Left forelimb (tissue), 1 donor: Measurements from ENCODE around the gene SGMS1.
"Not testable (repeated sequence)": the region's sequence is repeated elsewhere in the genome, so short reads cannot be mapped to it uniquely, and the experiment has no call there.

Experiments used
- DNase-seq: peaks from one replicate; pipeline ENCODE4 v3.0.0-alpha.2; 2018; ENCODE audit warnings: low spot score

SGMS1 gene

GRCh38 chr10:50369931-50370330 lies 253.8 kb downstream of the SGMS1 start:
- DNase-seq, result no peak

DNA sequence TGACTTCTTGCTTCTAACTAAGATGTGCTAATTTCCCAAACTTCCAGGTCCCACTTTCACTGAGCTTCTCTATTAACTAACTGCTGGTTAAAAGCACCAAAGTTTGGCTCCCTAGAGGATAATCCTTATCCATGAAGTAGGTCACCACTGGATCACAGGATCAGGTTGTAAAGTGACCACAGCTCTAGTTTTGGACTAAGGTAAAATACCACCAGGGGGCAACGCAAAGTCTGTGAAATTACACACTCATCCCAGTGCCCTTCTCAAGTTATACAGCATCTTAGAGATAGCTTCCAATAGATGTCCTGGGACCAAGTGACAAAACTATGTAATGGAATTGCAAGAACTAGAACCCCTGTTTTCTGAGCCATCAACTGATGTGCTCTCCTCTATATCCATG lies 256.0 kb downstream of the SGMS1 start:
- no peak for DNase-seq

DNA sequence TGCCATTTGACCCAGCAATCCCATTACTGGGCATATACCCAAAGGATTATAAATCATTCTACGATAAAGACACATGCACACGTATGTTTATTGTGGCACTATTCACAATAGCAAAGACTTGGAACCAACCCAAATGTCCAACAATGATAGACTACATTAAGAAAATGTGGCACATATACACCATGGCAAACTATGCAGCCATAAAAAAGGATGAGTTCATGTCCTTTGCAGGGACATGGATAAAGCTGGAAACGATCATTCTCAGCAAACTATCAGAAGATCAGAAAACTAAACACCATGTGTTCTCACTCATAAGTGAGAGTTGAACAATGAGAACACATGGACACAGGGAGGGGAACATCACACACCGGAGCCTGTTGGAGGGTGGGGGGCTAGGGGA lies 257.3 kb downstream of the SGMS1 start:
- not testable (repeated sequence) for DNase-seq

DNA sequence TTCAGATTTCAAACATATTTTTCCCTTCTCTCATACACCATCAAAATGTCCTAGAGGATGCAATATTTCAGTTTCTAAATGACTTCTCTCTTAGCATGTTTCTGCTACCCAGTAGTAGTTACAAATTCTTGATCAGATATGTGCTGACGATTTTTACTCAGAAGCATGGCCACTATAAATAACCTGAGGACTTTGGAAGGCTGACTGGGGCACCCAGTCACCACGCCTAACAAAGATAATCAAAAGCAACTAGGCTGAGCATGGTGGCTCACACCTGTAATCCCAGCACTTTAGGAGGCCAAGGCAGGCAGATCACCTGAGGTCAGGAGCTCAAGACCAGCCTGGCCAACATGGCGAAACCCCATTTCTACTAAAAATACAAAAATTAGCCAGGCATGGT lies 259.0 kb downstream of the SGMS1 start:
- not testable (repeated sequence) for DNase-seq

DNA sequence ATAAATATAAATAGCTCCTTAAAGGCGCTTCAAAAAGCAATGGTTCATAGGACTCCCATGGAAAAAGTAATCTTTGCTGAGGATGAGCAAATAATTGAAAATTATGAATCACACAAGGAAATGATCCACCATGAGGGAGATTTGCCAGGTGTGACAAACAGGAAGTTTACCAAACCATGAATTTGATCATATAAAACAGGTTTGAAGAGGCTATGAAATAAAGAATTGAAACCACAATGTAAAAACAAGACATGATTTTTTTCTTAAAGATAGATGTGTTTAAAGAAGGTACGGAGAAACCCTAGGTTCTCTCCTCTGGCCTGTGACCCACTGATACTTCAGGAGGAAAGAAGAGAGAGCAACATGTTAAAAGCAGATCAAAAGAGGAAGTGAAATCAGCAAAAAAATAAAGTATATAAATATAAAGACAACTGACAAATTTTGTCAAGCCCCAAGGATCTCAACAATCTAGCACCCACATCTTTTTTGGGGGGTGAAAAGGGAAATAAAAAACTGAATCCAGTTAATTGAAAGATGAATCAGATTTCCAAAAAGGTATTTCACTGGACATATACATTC lies 261.1 kb downstream of the SGMS1 start:
- DNase-seq, result no peak

- no peak for DNase-seq
Measured at GRCh38 chr10:50361946-50362345, 261.8 kb downstream of the SGMS1 start.

GRCh38 chr10:50360077-50360850 lies 263.5 kb downstream of the SGMS1 start:
- DNase-seq, result no peak

GRCh38 chr10:50358925-50359687 lies 264.6 kb downstream of the SGMS1 start:
- no peak for DNase-seq

DNA sequence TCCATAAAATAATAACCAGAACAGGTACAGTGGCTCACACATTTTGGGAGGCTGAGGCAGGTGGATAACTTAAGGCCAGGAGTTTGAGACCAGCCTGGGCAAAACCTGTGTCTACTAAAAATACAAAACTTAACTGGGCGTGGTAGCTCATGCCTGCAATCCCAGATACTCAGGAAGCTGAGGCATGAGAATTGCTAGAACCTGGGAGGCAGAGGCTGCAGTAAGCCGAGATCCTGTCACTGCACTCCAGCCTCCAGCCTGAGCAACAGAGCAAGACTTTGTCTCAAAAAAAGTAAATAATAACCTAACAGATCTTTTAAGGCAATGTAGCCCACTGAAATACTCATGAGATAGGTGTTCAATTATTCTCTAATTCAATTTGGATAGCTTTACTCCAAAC lies 265.3 kb downstream of the SGMS1 start:
- DNase-seq, result no peak

GRCh38 chr10:50356481-50356832 lies 267.3 kb downstream of the SGMS1 start:
- not testable (repeated sequence) for DNase-seq

GRCh38 chr10:50355693-50356480 lies 267.9 kb downstream of the SGMS1 start:
- not testable (repeated sequence) for DNase-seq

DNA sequence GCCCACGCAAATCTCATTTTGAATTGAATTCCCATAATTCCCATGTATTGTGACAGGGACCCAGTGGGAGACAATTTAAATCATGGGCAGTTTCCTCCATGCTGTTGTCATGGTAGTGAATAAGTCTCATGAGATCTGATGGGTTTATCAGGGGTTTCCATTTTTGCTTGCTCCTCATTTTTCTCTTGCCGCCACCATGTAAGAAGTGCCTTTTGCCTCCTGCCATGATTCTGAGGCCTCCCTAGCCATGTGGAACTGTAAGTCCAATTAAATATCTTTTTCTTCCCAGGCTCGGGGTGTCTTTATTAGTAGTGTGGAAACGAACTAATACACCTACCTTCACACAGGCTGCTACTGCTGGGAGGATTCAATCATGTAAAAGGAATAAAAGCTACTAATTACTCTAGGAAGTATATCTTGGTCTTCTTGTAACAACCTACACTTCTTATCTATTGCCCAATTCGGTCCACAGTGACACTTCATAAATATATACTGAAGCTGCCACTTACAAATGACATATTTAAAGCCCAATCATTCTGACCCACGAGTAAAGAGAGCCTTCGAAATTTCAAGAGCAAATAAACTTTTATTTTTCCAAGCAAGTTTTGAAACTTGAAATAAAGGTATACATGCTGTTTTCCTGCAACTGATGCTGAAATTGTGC lies 272.1 kb downstream of the SGMS1 start:
- no peak for DNase-seq

GRCh38 chr10:50350366-50350765 lies 273.4 kb downstream of the SGMS1 start:
- DNase-seq, result no peak

- DNase-seq, result no peak
Measured at GRCh38 chr10:50349554-50349953, 274.2 kb downstream of the SGMS1 start.

GRCh38 chr10:50347394-50347802 lies 276.4 kb downstream of the SGMS1 start:
- DNase-seq, result no peak

GRCh38 chr10:50346942-50347341 lies 276.8 kb downstream of the SGMS1 start:
- no peak for DNase-seq

GRCh38 chr10:50345545-50345944 lies 278.2 kb downstream of the SGMS1 start:
- DNase-seq, result no peak

DNA sequence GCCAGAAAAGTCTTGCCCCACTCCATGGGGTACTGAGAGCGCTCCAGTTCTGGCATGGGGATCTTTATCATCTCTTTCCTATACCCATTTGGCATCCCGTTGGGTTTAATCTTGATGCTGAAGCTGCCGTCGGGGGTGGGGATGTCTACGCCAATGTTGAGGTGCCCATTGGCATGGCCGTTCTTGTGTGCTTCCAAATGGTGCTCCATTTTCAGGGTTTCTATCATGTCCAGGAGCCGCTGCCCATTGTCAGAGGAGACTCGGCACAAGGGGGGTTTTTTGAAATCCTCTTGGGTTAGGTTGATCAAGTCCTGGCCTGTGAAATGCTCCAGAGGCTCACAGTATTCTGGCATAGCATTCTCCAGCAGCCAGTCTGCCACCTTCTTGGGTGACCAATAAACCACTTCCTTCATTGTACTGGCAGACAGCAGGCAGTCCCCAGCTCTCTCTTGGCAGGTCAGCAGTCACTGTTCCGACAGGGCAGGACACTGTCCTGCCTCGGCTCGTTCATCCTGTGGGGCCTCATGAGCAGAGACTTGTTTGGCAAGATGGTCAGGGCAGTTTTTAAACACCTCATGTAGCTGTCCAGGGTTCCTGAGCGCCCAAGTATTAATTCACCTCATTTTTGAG lies 279.9 kb downstream of the SGMS1 start:
- DNase-seq, result no peak

- DNase-seq, result no peak
Measured at GRCh38 chr10:50341987-50342386, 281.8 kb downstream of the SGMS1 start.

GRCh38 chr10:50336140-50336539 lies 287.6 kb downstream of the SGMS1 start:
- no peak for DNase-seq

DNA sequence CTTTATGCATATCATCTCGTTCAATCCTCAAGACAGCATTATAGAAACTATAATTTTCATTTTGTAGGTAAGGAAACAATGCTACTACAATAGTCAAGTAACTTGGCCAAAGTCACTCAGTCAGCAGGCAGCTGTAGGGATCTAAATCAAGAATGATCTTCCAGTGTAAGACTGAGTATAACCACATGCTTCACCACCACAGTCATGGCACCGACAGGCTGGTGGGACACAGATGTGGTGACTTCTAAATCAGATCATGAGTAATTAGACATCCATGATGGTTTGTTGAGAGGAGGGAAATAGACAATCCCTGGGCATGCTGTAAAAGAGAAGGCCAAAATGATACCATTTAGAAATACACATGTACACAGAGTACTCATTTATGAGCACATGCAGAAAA lies 288.4 kb downstream of the SGMS1 start:
- no peak for DNase-seq
